NCI-H1694 (cell line): ENCODE data around the gene GLB1L2.
"Not testable (repeated sequence)": the region's sequence is repeated elsewhere in the genome, so short reads cannot be mapped to it uniquely, and the experiment has no call there.

ENCODE experiments used
- DNase-seq: peaks from one replicate; lab custom pipeline; 2025; lab: John Stamatoyannopoulos, UW

The GLB1L2 gene, protein sequence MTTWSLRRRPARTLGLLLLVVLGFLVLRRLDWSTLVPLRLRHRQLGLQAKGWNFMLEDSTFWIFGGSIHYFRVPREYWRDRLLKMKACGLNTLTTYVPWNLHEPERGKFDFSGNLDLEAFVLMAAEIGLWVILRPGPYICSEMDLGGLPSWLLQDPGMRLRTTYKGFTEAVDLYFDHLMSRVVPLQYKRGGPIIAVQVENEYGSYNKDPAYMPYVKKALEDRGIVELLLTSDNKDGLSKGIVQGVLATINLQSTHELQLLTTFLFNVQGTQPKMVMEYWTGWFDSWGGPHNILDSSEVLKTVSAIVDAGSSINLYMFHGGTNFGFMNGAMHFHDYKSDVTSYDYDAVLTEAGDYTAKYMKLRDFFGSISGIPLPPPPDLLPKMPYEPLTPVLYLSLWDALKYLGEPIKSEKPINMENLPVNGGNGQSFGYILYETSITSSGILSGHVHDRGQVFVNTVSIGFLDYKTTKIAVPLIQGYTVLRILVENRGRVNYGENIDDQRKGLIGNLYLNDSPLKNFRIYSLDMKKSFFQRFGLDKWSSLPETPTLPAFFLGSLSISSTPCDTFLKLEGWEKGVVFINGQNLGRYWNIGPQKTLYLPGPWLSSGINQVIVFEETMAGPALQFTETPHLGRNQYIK

DNA sequence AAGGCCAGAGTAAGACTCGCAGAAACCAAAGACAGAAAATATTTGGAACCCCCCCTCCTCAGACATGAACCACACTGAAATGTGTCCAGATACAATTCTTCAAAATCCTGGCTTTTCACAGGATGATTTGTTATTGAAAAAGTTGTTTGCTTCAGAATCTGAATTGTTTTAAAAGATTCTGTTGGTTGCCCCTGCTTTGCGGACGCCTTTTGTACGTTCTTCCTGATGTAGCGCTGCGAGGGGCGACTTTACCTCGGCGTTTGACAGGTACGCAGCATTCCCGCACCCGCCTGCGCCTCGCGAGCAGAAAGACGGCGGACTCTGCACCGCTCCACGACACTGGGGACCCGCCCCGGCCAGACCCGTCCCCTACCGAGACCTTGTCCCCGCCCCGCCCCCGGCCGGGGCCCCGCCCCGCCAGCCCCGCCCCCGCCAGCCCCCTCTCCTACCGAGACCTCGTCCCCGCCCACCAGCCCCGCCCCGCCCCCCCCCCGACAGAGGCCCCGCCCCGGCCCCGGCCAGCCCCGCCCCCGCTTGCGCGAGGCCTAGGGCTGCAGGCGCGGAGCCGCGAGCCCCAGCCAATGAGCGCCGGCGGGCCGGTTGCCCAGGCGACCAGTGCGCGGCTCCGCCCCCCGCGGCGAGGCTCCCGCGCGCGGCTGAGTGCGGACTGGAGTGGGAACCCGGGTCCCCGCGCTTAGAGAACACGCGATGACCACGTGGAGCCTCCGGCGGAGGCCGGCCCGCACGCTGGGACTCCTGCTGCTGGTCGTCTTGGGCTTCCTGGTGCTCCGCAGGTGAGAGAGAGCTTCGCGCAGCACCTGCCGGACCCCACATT lies at the start of gene GLB1L2:
GLB1L2 (plus strand) TSS at position 635 of the 835 bp plus-strand sequence; CDS start at position 709, 74 bp downstream.
- no peak for DNase-seq

DNA sequence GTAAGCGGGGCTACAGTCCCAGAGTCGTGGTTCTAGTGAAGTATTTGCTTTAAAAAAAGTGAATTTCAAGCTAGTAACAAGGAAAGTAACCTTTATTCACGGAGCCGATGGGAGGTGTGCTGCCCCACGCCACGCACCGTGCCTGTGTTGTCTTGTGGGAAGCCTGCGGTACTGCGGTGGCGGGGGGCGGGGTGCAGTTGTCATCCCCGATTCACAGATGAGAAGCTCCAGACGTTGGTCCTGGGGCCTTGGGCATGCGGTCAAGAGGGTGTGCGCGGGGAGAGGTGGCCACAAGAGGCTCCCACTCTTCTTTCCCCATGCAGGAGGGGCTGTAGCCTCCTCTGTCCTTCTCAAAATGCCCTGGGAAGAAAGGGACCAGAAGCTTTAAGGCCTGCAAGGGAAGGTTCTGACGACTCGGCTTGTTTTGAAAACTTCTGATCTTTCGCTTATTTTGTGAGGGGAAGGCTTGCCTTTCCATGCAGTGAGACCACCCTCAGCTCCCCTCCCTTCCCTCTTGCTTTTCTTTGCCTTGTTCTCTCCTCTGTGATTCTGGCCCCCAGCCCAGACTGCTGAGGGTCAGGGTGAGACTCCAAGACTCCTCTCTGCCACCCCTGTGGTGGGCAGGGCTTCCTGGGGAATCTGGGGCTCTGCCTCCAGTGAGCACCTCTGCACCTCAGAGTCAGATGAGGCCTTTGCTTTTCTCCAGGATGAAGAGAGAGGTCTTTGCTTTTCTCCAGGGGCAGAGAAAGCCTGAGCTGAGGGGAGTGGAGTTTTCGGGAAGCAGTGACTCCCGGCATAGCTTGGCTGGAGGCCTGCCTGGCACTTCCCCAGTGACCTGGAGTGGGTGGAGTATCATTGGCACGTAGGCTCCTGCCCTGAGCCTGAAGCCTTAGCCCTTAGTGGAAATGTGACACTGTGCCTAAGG lies 49.4 kb upstream of the GLB1L2 start:
- no peak for DNase-seq

DNA sequence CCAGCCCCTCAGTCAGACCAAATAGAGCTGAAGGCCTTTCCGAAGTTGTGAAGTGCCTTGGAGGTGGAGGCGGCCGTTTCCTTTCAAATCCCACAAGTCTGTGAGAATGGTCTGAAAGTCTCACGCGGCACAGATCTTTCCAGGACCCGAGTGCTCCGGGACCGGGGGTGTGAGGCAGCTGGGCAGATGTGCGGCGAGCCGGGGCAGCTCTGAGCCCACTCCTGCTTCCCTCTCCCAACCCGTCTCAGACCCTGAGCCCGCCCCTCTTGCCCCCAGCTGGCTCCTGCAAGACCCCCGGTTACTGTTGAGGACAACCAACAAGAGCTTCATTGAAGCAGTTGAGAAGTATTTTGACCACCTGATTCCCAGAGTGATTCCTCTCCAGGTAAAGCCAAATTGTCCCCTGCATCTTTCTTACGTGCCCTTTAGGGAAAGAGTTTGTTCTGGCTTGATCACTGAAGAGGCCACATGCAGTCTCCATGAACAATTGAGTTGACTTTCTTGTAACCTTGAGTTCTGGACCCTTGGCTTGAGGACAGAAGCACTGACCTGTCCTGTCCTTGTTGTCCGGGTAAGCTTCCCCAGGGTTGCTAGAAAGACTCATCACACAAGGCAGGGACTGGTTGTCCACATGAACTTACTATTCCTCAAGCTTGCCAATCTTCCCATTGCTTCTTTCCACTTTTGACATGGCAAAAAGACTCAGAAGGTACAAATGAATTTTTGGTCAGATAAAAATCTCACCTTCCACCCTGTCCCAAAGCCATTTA lies 48.1 kb upstream of the GLB1L2 start:
- DNase-seq: no peak

DNA sequence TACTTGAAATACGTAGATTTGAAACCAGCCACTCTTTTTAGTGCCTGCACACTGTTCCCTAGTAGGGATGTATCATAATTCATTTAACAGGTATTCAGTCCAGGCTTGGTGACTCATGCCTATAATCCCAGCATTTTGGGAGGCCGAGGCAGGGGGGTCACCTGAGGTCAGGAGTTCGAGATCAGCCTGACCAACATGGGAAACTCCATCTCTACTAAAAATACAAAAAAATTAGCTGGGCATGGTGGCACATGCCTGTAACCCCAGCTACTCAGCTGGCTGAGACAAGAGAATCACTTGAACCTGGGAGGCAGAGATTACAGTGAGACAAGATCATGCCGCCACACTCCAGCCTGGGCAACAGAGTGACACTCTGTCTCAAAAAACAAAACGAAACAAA lies 47.4 kb upstream of the GLB1L2 start:
- DNase-seq: not testable (repeated sequence)

DNA sequence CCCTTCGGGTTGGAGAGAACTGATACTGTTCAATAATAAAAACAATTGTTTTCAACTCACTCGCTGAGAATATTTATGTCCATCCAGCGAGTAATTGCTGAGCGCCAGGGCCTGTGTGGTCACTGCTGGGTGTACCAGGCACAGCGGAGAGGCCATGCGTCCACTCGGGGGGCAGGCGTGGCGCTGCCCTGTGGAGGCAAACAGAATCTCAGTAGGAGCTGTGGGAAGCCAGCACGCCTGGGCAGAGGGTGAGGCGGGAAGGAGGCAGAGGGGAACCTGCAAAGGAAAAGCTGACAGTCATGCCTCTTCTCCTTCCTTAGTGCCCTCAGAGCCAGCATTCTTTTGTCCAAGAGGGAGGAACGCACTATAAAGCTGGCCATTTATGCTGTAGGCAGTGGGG lies 44.2 kb upstream of the GLB1L2 start:
- DNase-seq: no peak

DNA sequence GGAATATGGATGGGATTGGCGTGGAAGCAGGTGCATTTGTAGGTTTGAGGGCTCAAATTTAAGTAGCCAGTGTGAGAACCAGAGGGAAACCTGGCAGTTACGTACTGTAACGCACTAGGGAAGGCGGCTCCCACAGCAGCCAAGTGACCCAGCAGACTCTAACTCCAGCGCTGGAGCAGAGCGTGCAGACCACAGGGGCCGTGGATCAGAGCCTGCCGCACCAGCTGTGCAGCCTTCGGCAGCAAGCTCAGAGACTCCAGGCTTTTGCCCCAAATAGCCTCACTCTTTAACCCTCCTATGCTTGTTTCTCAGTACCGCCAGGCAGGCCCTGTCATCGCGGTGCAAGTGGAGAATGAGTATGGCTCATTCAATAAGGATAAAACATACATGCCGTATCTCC lies 43.3 kb upstream of the GLB1L2 start:
- DNase-seq: no peak

DNA sequence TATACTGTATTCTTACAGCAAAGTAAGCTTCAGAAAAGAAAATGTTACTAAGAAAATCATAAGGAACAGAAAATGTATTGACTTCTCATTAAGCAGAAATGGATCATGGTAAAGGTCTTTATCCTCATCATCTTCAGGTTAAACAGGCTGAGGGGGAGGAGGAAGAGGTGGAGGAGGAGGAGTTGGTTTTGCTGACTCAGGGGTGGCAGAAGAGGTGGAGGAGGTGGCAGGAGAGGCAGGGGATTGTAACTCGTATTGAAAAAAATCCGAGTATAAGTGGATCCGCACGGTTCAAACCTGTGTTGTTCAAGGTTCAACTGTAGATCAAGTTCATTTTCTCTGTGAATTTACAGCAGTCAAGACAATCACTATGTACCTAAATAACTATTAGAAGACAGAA lies 42.6 kb upstream of the GLB1L2 start:
- no peak for DNase-seq

DNA sequence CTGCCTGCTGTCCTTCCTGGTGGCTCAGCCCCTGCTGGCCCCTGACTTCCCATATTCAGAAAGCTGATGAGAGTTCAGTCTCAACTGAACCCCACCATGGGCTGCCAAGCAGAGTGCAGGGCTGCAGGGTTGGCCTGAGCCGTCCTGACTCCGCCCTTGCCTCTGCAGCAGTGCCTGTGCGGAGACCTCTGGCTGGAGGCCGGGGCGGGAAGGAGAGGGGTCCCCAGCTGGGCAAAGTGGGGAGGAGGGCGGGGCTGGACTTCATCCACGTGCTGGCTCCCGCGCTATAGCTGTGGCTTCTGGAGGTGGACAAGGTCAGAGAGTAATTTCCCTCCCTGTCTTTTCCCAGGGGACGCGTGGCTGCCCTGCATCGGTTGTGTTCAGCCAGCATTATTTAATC lies 42.0 kb upstream of the GLB1L2 start:
- DNase-seq: no peak

DNA sequence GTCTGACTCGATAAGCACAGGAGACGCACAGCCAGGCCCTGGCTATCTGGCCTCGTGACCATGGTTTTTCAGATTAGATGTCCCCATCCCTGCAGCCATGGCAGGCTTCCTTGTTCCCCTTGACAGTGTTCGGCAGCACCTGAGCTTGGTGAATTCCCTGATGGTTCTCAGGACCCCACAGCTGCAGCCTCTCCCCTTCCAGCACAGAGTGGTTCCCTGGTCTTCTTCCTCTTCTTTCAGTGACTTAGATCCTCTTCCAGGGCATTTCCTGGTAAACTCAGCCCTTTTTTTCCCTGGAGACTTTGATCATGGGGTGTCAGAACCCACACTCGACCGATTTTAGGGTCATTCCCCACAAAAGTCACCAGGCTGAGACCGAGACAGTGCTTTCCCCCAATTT lies 41.1 kb upstream of the GLB1L2 start:
- no peak for DNase-seq

DNA sequence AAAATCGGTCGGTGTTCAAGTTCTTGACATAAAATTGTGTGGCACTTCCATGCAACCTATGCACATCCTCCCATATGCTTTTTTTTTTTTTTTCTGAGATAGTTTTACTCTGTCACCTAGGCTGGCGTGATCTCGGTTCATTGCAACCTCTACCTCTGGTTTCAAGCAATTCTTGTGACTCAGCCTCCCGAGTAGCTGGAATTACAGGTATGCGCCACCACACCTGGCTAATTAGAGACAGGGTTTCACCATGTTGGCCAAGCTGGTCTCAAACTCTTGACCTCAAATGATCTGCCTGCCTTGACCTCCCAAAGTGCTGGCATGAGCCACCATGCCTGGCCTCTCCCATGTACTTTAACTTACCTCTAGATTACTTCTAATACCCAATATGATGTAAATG lies 40.6 kb upstream of the GLB1L2 start:
- no peak for DNase-seq

DNA sequence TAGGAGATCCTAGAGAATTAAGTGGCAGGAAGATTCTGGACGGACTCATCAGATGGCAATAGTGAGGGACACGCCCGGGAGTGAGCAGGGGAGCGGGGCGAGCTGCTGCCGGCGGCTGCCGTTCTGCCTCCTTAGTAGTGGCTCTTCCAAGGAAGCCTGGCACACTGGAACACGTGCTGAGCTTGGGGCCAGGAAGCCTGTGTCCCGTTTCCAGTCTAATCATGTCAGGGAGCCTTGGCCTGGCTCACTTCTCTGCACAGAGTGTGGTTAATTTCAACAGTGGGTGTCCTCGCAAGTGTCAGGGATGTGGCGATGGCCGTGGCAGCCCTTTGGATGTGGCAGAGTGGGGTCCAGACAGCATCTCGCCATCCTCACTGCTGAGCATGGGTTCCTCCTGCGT lies 39.1 kb upstream of the GLB1L2 start:
- no peak for DNase-seq

DNA sequence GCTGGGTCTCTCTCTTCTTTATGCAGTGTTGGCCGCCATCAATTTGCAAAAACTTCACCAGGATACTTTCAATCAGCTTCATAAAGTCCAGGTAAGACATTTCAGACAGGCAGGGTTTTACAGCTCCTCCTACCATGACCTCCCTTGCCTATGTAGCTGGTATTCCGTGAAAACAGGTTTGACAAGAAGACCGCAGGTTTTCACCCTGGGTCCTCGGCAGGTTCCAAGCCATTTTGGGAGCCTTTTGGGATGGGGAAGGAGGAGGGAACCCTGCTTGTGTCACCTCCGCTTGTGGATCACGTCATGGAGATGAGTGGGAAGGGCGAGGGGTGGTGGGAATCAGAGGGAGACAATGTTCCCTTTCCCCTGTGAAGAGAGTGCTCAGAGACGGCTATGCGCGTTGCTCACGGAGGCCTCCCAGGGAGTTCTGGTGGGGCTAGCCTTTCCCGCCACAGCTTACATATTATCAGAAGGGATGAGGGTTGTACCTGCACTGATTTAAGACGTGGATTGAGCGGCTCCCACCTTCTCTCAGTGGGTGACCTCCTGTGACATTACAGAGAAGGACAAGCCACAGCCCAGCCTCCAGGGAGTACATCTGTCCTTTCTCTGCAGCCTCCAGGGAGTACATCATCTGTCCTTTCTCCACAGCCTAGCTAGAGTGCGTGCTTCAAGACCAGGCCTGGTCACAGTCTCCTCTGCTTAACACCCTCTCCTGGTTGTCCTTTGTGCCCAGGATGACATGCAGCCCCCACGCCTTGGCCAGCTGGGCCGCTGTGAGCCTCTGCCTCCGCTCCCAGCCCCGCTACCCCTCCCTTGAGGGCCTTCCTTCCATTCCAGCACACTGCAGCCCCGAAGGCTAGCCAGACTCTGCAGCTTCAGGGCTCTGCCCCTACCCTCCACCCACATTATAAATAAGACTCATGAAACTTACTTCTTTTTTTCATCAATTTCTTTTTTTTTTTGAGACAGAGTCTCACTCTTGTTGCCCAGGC lies 38.4 kb upstream of the GLB1L2 start:
- no peak for DNase-seq

DNA sequence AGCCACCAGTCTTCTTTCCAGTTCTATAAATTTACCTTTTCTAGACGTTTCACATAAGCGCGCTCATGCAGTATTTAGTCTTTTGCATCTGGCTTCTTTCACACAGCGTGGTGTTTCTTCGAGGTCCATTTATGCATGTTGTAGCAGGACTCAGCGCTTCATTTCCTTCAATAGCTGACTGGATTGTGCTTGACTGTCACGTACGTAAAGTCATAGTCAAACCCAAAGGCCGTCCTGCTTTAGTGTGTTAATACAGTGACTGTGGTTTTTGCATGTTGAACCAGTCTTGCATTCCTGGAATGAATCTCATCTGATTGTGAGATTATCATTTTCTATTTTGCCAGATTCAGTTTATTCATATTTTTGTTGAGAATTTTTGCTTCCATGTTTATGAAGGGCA lies 37.1 kb upstream of the GLB1L2 start:
- DNase-seq: no peak

DNA sequence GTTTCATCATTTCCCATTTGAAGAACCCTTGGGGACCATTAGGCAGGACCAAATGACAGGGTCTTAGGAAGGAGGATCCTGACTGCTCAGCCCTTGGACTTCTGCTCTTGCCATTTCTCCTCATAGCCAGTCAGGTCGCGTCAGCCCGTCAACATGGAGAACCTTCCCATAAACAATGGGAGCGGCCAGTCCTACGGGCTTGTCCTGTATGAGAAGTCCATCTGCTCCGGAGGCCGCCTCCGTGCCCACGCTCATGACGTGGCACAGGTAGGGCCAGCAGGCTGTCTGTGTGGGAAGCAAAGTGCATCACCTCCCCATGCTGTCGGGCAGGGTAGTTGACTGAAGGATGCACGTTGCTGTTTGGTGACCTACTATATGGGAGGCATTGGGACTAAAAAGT lies 19.6 kb upstream of the GLB1L2 start:
- DNase-seq: no peak

DNA sequence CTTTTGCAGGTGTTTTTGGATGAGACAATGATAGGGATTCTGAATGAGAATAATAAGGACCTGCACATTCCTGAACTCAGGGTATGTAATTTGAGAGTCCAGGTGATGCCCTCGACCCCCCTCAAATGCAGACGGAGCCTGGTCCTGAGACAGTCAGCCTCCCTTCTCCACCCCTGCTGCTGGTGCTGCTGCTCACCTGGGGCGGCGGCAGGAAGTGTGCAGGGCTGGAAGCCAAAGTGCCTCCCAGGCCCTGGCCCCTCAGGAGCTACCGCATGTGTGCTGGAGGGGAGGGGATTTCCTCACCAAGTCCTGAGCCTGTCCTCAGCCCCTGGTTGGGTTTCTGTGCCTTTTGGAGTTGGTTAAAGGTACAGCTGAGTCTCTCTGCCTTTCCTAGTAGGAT lies 19.0 kb upstream of the GLB1L2 start:
- DNase-seq: no peak

DNA sequence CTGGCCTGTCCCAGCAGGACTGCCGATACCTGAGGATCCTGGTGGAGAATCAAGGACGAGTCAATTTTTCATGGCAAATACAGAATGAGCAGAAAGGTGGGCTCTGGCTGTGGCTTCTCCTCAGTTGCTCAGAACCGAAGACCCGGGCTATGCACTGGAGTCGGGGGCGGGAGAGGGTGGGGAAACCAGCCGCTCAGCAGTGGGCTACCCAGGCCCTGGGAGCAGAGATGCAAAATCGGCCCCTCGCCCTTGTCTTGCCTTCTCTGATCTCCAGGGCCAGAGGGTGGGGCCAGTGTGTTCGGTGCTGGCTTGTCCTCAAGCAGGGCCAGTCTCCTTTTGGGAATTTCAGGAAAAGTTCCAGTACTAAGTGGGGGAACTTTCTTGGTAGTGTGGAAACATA lies 18.4 kb upstream of the GLB1L2 start:
- DNase-seq: no peak

DNA sequence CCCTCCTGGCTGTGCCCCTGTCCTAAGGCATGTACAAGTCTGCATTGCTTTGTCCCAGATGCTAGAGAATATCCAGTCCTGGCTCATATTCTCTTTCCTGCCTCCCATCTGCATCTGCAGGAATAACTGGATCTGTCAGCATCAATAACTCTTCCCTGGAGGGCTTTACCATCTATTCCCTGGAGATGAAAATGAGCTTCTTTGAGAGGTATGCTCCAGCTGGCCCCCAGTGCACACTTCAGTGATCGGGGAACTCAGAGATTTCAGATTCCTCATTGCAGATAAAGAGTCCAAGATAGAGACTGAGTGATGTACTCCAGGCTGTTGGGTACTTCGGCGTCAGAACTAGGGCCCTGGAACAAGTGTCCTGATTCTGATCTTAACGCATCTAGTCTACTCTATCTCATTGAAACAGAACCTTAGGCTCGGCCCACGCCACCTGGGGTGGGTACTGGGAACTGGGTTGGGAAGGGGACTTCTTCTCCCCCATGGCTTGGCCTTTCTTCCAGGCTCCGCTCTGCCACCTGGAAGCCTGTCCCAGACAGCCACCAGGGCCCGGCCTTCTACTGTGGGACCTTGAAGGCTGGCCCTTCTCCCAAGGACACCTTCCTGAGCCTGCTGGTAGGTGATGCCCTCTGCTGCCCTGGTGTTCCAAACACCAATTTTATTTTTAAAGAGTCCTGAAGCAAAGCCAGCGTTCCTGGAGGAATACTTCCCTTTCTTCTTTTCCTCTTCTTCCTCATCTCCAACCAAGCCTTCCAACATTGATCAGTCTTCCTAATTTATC lies 17.8 kb upstream of the GLB1L2 start:
- DNase-seq: no peak

DNA sequence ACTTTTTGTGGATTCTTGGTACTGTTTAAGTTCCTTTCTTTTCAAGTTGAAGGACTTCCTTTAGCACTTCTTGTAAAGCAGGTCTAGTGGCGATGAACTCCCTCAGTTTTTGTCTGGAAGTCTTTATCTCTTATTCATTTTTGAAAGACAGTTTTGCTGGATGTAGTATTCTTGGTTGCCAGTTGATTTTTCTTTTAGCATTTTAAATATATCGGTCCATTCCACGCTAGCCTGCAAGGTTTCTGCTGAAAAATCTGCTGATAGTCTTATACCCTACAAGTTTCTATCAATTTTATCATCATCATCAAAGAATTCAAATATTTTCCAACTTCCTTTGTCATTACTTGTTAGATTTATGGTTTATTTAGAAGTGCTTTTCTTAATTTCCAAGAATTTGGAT lies 14.7 kb upstream of the GLB1L2 start:
- no peak for DNase-seq

DNA sequence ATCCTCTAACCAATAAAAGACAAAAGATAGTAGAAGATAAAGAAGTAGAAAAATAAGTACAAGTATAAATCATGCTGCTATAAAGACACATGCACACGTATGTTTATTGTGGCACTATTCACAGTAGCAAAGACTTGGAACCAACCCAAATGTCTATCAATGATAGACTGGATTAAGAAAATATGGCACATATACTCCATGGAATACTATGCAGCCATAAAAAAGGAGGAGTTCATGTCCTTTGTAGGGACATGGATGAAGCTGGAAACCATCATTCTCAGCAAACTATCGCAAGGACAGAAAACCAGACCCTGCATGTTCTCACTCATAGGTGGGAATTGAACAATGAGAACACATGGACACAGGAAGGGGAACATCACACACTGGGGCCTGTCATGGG lies 10.4 kb upstream of the GLB1L2 start:
- not testable (repeated sequence) for DNase-seq
